K562 (cell line): Measurements from ENCODE around the gene DYNC1I1. TPM values are rescaled to one million over a fixed set of nuclear protein-coding genes. Genes with fewer than 3 reads are reported as not detected.

Experiments used
- ATAC-seq: fragments of 200-7000 bp; cut with Tn5 transposase; 3 replicates; pipeline ENCODE4 v1.9.1; 2020; ENCODE audit warnings: moderate library complexity
- BruUV-seq: library from RNA; stranded (reverse); fragments of 400-500 nt; replicated peaks from 2 replicates; lab custom pipeline; 2021; lab: Mats Ljungman, UMichigan
- CTCF ChIA-PET: fragments of 300-600 bp; formaldehyde crosslinking; extraction: SDS; loops from one replicate; lab custom pipeline; 2021; ENCODE audit warnings: low intra/inter-chr PET ratio; lab: Yijun Ruan, JAX
- POLR2A ChIA-PET: fragments of 300-600, 350-650 bp; sonication (Branson Sonifier 250); formaldehyde crosslinking; extraction: SDS; loops from one replicate; lab custom pipeline; 2021; ENCODE audit warnings: antibody characterized with exemption, inconsistent platforms; lab: Yijun Ruan, JAX
- DNase-seq, 4 experiments: peaks; one replicate each; pipeline versions ENCODE4 v3.0.0 to v3.0.0-alpha.2; 2011 to 2018; ENCODE audit warnings: low spot score in 3 of 4, mixed read lengths in 3 of 4; ENCODE audit errors: extremely low read depth in 1 of 4
- FAIRE-seq: peaks from 2 replicates; lab custom pipeline; 2011; peaks lifted over from hg19 to GRCh38; lab: Jason Lieb, UNC
- H2AFZ ChIP-seq: 2 replicates; pipeline ENCODE4 v1.6.0; 2011; ENCODE audit warnings: low read depth, low read length, control low read depth, inconsistent platforms
- H3K27ac ChIP-seq: fragments of 200-600 bp; 3 replicates; pipeline ENCODE4 v1.8.0; 2011; ENCODE audit warnings: low read depth, mild to moderate bottlenecking, control low read depth, inconsistent platforms, low read length, moderate library complexity, mixed read lengths; ENCODE audit errors: extremely low read depth
- H3K27me3 ChIP-seq, 2 experiments: fragments of 300-600 bp in 1 of 2; 2 replicates in 1 of 2; 3 replicates in 1 of 2; pipeline versions ENCODE4 v1.6.0 to v1.8.0; 2011; ENCODE audit warnings: inconsistent platforms in 2 of 2, low read length in 2 of 2, mild to moderate bottlenecking in 1 of 2, mixed read lengths in 1 of 2, moderate library complexity in 1 of 2; ENCODE audit not compliant: control insufficient read depth in 2 of 2, insufficient read depth in 2 of 2
- H3K36me3 ChIP-seq: fragments of 300-600 bp; 3 replicates; pipeline ENCODE4 v1.8.0; 2011; ENCODE audit warnings: mild to moderate bottlenecking, low read length, inconsistent platforms; ENCODE audit not compliant: control insufficient read depth, insufficient read depth
- H3K4me1 ChIP-seq, 2 experiments: fragments of 200-600 bp in 1 of 2; replicated peaks in 1 of 2; 2 replicates in 1 of 2; 3 replicates in 1 of 2; pipeline versions ENCODE4 v1.5.1 to v1.8.0; 2011; ENCODE audit warnings: inconsistent platforms in 2 of 2, low read length in 2 of 2, mild to moderate bottlenecking in 1 of 2, mixed read lengths in 1 of 2, moderate library complexity in 1 of 2; ENCODE audit not compliant: control insufficient read depth in 2 of 2, insufficient read depth in 2 of 2
- H3K4me2 ChIP-seq: 2 replicates; pipeline ENCODE4 v1.6.1; 2011; ENCODE audit warnings: low read length, control low read depth, inconsistent platforms, mixed read lengths; ENCODE audit not compliant: insufficient read depth
- H3K4me3 ChIP-seq: fragments of 200-600 bp; sonication (generic), shearing (Covaris generic); 2 replicates; pipeline ENCODE4 v1.5.1; 2016; ENCODE audit warnings: control low read depth, inconsistent platforms
- H3K79me2 ChIP-seq: fragments of 200-600 bp; 3 replicates; pipeline ENCODE4 v1.8.0; 2011; ENCODE audit warnings: low read length, inconsistent platforms; ENCODE audit not compliant: control insufficient read depth, insufficient read depth
- H3K9ac ChIP-seq, 2 experiments: 2 replicates each; pipeline versions ENCODE4 v1.6.0 to v1.6.1; 2011; ENCODE audit warnings: low read depth in 2 of 2, low read length in 2 of 2, control low read depth in 1 of 2, inconsistent platforms in 1 of 2, mild to moderate bottlenecking in 1 of 2, mixed read lengths in 1 of 2; ENCODE audit not compliant: insufficient read depth in 1 of 2
- H3K9me1 ChIP-seq: one replicate; pipeline ENCODE4 v1.6.0; 2011; ENCODE audit warnings: inconsistent platforms, mild to moderate bottlenecking, low read length, moderate library complexity; ENCODE audit not compliant: control insufficient read depth, insufficient read depth
- H3K9me3 ChIP-seq: replicated peaks from 2 replicates; pipeline ENCODE4 v1.5.1; 2011; ENCODE audit warnings: low read depth, low read length, inconsistent platforms; ENCODE audit not compliant: control insufficient read depth, insufficient read depth
- H4K20me1 ChIP-seq: replicated peaks from 2 replicates; pipeline ENCODE4 v1.6.1; 2011; ENCODE audit warnings: low read length, inconsistent platforms, mixed read lengths; ENCODE audit not compliant: control insufficient read depth, insufficient read depth
- ATF4 ChIP-seq: fragments of 450-650 bp; formaldehyde crosslinking; IDR thresholded peaks from 2 replicates; pipeline ENCODE4 v1.4.0; 2022; ENCODE audit warnings: mild to moderate bottlenecking, moderate library complexity
- CCNT2 ChIP-seq: IDR thresholded peaks from 2 replicates; pipeline ENCODE4 v1.6.1; 2011; ENCODE audit warnings: borderline replicate concordance, low read depth, mild to moderate bottlenecking, moderate library complexity, mixed read lengths, low read length; ENCODE audit not compliant: insufficient read length; ENCODE audit errors: extremely low read depth
- NCOA4 ChIP-seq: fragments of 450-650 bp; IDR thresholded peaks from 2 replicates; pipeline ENCODE4 v1.6.1; 2018; ENCODE audit warnings: mild to moderate bottlenecking; ENCODE audit not compliant: partially characterized antibody
- PTRF ChIP-seq: fragments of 450-650 bp; IDR thresholded peaks from 2 replicates; pipeline ENCODE4 v1.6.1; 2016; ENCODE audit warnings: mild to moderate bottlenecking, missing genetic modification characterization, missing compliant biosample characterization
- SRSF7 ChIP-seq: fragments of 200-400 bp; formaldehyde crosslinking; optimal IDR thresholded peaks from 2 replicates; pipeline ENCODE3; 2017; ENCODE audit warnings: mild to moderate bottlenecking, low read depth, low read length
- WGBS: fragments of 100-300 bp; shearing (Covaris generic); methylation state at CpG from one replicate; pipeline ENCODE4 v1.1.6; 2016; ENCODE audit warnings: low coverage, mixed read lengths; ENCODE audit not compliant: insufficient coverage; ENCODE audit errors: missing lambda C conversion rate; 5-methylcytosine and 5-hydroxymethylcytosine counted together
- in situ Hi-C: fragments of 300-500 bp; cut with MboI; formaldehyde crosslinking; loops from 4 replicates; pipeline ENCODE4 v1.15.0; 2018; ENCODE audit warnings: inconsistent platforms, mixed read lengths
- intact Hi-C: fragments of 100-400 bp; cut with micrococcal nuclease; formaldehyde crosslinking; loops from 2 replicates; pipeline ENCODE4 v1.14.2; 2022
- polyA plus RNA-seq, 8 experiments: library from polyadenylated mRNA; depleted of rRNA in 4 of 8; stranded (reverse) in 5 of 8; unstranded in 3 of 8; fragments of >200 nt; fragmentation: Nextera tagmentation in 2 of 8; fragmentation: Illumina TruSeq in 1 of 8; extraction: Ambion mirVana in 2 of 8; extraction: Trizol in 1 of 8; gene quantifications; 2 replicates each; pipeline versions ENCODE4 v1.2.1 to v1.2.3, GENCODE V29; 2011 to 2014; ENCODE audit warnings: inconsistent platforms in 1 of 8, missing spikeins in 1 of 8
- total RNA-seq, 7 experiments: library from RNA; depleted of rRNA in 6 of 7; stranded (reverse); fragments of >200 nt in 6 of 7; fragmentation: Illumina TruSeq in 2 of 7; extraction: Trizol in 2 of 7; gene quantifications; 2 replicates each; pipeline versions ENCODE4 v1.2.1 to v1.2.3, GENCODE V29; 2011 to 2021; ENCODE audit warnings: low replicate concordance in 1 of 7

DYNC1I1 gene
- total and polyA plus RNA-seq, 9 of the 15 experiments (the other 6 are each of a cell fraction or from before 2014, with no cell fraction given) = 0.22 to 1.5 (median 0.44) TPM

GRCh38 chr7:96135241-96135640, 362.9 kb downstream of the DYNC1I1 start:
- H4K20me1 ChIP-seq = no peaks in the 10 kb centered on the region
- no peaks in the 10 kb centered on the region for H3K4me1 ChIP-seq
- H3K4me2 ChIP-seq = no peak overlapping the region
- in situ Hi-C loops (no loop called here), intact Hi-C loops (no loop called here)
- ChIA-PET POLR2A (no interaction called here), CTCF (no interaction called here)
- no peak for DNase-seq
- no peak for FAIRE-seq
- no TSS peak for BruUV-seq
- H3K9ac ChIP-seq = no peak overlapping the region
- no peaks in the 10 kb centered on the region for H3K79me2 ChIP-seq
- TF ChIP-seq SRSF7 (no peak), NCOA4 (no peak), PTRF (tag) (no peak), ATF4 (CRISPR knock-in tag) (no peak), CCNT2 (no peak)
- H3K9me3 ChIP-seq = no peaks in the 10 kb centered on the region
- ATAC-seq = no peak
- peaks cover 21% of the 10 kb centered on the region; the same call in 1 of the 3 replicates for H3K36me3 ChIP-seq
- no peak overlapping the region for H2AFZ ChIP-seq
- no peak overlapping the region for H3K27ac ChIP-seq
- H3K9me1 ChIP-seq = no peaks in the 10 kb centered on the region
- 95% methylated on average over 2 of the region's 2 CpGs for WGBS
- H3K27me3 ChIP-seq = no peaks in the 10 kb centered on the region
- H3K4me3 ChIP-seq = no peak overlapping the region
